HK-2 (cell line): ENCODE measurements around the gene TGFBR3L.

Experiments
- DNase-seq: peaks from one replicate; pipeline ENCODE4 v3.0.0-alpha.2; 2018; ENCODE audit not compliant: unreplicated experiment

The TGFBR3L gene

DNA sequence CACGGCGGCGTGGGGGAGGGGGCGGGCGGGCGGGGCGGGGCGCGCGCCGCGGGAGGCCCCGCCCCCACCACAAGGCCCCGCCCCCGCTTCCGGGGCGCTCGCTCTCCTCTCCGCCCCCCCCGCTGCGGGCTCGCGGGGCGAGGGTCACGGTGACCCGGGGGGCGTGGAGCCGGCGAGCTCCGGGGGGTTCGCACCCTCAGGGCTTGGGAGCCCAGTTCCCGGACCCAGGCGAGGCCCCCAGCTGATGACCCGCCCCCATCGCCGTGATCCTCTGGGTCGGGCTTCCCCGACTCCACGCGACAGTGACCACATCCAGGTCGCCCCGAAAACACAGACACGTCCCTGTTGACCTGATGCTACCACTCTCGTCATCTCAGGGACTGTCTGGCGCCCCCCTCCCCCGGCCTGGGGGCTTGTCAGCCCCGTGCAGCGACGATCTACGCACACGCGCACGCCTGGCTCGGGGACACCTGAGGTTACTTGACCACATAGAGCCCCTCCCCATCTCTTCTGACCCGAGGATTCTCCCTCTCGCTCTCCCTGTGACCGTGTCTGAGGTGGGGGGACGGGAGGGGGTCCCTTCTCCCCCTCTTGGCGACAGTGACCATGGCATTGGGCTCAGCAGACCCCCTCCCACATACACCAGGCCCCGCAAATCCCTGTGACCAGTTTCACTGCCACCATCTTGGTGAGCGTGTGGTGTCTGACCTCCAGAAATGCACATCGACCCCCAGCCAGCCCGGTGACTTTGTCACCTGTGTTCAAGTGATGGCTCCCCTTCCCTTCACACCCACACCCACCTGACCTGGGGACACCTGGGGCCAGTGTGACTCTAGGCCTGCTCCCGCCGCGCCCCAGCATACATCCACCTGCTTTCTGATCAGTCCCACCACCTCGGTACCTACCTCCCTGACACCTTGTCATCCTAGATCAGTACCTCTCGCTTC lies 10.3 kb upstream of the TGFBR3L start:
- DNase-seq: no peak

GRCh38 chr19:7905268-7905667 lies 9.4 kb upstream of the TGFBR3L start:
- DNase-seq: no peak

GRCh38 chr19:7905859-7906258 lies 8.8 kb upstream of the TGFBR3L start:
- DNase-seq: no peak

- no peak for DNase-seq
Measured at GRCh38 chr19:7907122-7907521, 7.5 kb upstream of the TGFBR3L start.

DNA sequence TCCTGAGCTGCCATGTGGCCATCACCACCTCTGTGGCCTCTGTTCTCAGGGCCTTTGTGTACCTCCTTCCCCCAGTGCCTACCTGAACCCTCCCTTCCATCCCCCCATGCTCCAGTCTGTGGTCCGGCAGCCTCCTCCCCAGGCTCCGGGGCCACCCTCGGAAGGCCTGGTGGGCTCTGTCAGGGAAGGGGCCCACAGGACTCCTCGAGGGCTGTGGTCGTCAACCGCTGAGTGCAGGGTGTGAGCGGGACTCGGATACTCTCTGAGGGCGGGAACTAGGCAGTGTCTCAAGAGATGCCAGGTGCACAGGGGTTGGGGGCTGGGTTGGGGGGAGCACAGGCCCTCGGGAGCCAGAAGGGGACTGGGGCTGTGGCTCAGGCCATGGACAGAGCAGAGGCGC lies 7.1 kb upstream of the TGFBR3L start:
- no peak for DNase-seq

GRCh38 chr19:7908078-7908699 lies 6.4 kb upstream of the TGFBR3L start:
- DNase-seq: no peak

GRCh38 chr19:7908742-7909461 lies 5.7 kb upstream of the TGFBR3L start:
- DNase-seq: no peak

DNA sequence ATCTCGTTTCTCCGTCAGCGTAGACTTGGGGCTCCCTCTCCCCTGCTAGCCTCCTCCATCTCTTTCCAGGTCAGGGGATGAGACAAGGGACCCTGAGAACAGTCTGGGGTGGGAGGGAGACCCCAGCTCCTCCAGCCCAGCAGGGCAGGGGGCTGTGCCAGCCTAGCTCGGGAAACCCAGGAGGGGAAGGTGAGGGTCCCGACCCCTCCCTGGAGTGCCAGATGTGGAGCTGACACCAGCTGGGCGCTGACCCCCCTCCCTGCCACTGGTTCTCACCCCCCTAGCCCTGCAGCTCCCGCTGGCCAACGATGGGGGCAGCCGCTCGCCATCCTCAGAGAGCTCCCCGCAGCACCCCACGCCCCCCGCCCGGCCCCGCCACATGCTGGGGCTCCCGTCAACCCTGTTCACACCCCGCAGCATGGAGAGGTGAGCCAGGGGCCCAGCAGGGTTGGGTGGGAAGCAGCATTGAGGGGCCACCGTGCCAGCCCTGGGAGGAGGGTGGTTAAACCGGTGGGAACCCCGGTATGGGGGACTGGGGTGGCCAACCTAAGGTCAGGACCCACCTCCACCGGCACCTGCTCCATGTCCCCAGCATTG lies 5.1 kb upstream of the TGFBR3L start:
- no peak for DNase-seq

GRCh38 chr19:7910321-7911161 lies 4.1 kb upstream of the TGFBR3L start:
- no peak for DNase-seq

- no peak for DNase-seq
Measured at GRCh38 chr19:7911508-7912143, 3.0 kb upstream of the TGFBR3L start.

DNA sequence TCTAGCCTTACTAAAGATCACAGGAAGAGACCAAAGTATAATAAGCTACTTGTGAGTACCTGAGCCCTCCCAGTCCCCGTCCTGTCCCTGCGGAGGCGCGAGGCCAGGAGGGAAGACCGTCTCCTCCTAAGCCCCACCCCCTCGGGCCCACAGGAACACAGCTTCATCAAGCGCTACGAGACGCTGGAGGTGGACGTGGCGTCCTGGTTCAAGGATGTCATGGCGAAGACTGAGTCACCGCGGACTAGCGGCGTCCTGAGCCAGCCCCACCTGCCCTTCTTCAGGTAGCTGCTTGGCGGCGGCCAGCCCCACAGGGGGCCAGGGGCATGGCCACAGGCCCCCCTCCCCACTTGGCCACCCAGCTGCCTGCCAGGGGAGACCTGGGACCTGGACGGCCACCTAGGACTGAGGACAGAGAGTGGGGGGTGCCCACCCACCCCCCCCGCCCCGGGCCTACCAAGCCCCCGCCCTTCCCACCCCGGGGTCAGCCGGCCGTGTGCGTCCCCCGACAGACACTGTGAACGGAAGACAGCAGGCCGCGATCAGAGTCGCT lies 2.4 kb upstream of the TGFBR3L start:
- no peak for DNase-seq

- no peak for DNase-seq
Measured at GRCh38 chr19:7912697-7913564, 1.7 kb upstream of the TGFBR3L start.

GRCh38 chr19:7913652-7914051 lies 978 bp upstream of the TGFBR3L start:
- DNase-seq: no peak

DNA sequence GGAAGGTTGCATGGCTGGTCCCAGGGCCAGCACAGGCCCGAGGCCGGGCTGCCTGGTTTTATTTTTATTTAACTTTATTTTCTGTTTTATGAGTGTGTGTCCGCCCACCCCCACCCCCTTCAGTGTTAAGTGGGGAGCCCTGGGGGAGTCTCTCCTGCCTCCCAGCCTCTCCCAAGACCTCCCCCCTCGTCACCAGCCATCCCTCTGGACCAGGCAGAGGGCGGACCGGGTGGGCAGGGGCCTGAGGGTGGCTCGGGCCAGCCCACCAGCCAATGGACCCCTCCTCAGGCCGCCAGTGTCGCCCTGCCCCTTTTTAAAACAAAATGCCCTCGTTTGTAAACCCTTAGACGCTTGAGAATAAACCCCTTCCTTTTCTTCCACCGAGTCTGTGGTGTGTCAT lies 531 bp upstream of the TGFBR3L start:
- no peak for DNase-seq

- DNase-seq: no peak
Measured at GRCh38 chr19:7915250-7916102, 846 bp downstream of the TGFBR3L start.

DNA sequence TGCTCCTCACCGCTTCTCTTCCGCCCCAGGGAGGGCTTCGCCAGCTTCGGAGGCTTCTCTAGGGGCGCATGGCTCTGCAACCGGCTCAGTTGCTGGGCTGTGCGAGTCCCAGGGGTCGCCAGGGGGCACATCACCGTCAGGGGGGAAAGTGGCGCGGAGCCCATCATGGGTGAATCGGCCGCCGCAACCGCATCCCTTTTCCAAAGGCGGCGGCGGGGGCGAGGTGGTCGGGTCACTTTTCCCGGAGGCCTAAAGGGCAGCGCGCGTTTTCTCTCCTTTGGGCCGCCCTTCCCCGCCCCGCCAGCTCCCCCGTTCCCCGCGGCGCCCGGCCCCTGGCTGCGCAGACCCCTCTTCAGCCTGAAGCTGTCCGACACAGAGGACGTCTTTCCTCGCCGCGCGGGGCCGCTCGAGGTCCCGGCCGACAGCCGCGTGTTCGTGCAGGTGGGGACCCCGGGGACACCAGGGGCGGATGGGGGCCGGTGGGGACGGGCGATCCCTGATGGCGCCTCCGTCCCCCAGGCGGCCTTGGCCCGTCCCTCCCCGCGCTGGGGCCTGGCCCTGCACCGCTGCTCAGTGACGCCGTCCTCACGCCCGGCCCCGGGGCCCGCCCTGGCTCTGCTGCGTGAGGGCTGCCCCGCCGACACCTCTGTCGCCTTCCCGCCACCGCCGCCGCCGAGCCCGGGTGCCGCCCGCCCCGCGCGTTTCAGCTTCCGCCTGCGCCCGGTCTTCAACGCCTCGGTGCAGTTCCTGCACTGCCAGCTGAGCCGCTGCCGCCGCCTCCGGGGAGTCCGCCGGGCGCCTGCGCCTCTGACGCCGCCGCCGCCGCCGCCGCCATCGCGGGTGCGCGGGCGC lies 1.7 kb downstream of the TGFBR3L start:
- DNase-seq: peak; percentile 57

- DNase-seq: no peak
Measured at GRCh38 chr19:7916955-7917266, 2.3 kb downstream of the TGFBR3L start.
